Thyroid gland (tissue), 4 donors: ENCODE measurements around the gene DCAF8.

Experiments used
- CTCF ChIP-seq, 6 experiments: fragments of 200-600 bp in 3 of 6; fragments of 450-650 bp in 3 of 6; sonication (generic) in 3 of 6; IDR thresholded peaks; one replicate each; pipeline ENCODE4 v1.5.1; 2016 to 2019; ENCODE audit warnings: antibody characterized with exemption in 6 of 6, mild to moderate bottlenecking in 2 of 6, inconsistent platforms in 1 of 6, moderate library complexity in 1 of 6
- POLR2A ChIP-seq, 2 donors: fragments of 450-650 bp; IDR thresholded peaks; one replicate each; pipeline ENCODE4 v1.6.1; 2017; ENCODE audit warnings: antibody characterized with exemption in 2 of 2, mild to moderate bottlenecking in 2 of 2, moderate library complexity in 1 of 2

- TF ChIP-seq POLR2A (IDR thresholded peaks at IDR 0.05) (no peak), CTCF (IDR thresholded peaks at IDR 0.05) (no peak)
Measured at GRCh38 chr1:160210561-160210960, 51.8 kb downstream of the DCAF8 start.
